Choroid plexus epithelial cell (primary cell): Measurements from ENCODE around the gene MED16.

Experiments used
- DNase-seq: peaks from one replicate; pipeline ENCODE4 v3.0.0-alpha.2; 2010; ENCODE audit warnings: low read depth
- H3K4me3 ChIP-seq: 2 replicates; pipeline ENCODE4 v1.5.1; 2011; ENCODE audit warnings: low read depth, mild to moderate bottlenecking, control low read depth, low read length, moderate library complexity
- TF ChIP-seq, protein P1 (sequence below): conservative IDR thresholded peaks from 2 replicates; pipeline ENCODE4 v1.5.1; 2011; ENCODE audit warnings: low read depth, mild to moderate bottlenecking, control low read depth, inconsistent platforms, low read length, moderate library complexity

The MED16 gene

DNA sequence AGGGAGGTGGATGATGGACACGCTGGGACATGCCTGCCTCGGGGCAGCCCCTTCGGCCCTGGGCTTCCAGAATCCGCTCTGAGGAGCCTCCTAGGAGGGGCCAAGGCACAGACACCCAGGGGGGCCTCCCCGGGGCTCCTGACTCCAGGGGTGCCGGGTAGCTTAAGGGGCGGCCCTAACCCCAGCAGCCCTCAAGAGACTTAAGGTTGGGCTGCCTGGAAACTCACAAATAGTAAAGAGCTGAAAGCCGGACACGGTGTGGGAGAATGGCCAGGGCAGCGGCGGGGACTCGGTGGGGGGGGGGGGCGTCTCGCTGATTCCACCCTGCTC, 40.5 kb upstream of the MED16 start:
- no peak for DNase-seq
- TF ChIP-seq, protein P1, sequence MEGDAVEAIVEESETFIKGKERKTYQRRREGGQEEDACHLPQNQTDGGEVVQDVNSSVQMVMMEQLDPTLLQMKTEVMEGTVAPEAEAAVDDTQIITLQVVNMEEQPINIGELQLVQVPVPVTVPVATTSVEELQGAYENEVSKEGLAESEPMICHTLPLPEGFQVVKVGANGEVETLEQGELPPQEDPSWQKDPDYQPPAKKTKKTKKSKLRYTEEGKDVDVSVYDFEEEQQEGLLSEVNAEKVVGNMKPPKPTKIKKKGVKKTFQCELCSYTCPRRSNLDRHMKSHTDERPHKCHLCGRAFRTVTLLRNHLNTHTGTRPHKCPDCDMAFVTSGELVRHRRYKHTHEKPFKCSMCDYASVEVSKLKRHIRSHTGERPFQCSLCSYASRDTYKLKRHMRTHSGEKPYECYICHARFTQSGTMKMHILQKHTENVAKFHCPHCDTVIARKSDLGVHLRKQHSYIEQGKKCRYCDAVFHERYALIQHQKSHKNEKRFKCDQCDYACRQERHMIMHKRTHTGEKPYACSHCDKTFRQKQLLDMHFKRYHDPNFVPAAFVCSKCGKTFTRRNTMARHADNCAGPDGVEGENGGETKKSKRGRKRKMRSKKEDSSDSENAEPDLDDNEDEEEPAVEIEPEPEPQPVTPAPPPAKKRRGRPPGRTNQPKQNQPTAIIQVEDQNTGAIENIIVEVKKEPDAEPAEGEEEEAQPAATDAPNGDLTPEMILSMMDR: no peak
- H3K4me3 ChIP-seq: peak overlapping the region; percentile 27

DNA sequence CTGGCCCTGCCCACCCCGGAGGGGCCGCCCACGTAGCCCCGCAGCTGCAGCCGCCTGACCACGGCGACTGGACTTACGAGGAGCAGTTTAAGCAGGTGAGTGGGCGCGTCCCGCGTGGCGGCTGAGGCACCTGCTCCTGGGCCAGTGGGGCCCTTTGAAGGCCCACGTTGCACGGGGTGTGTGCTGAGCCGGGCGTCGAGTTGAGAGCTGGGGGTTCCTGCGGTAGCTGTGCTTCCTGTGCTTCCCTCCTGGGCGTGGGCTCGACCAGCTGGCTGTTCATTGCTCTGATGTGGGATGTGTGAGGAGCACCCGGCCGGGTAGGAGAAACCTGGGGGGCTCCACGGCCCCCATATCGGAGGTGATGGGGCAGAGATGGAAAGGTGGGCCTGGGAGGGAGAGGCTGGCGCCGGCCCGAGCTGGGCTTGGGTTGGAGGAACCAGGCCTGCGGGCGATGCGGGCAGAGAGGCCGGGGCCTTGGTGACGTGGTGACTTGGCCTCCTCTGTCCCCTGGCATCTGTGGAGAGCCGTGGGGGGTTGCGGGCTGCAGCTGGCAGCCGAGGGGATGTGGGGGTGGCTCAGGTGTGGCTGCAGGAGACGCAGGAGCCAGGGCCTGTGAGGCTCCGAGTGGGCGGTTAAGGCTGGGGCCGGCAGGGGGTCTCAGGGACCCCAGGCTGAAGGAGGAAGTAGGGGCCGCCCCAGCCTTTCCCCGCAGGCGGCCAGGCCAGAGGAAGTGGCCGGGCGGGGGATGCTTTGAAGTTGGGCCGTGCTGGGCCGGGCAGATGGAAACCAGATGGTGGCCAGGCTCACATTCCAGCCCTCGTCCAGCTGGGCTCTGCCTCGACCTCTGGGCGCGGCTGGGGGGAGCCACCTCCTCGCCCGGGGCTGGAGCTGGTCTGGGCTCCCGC, 39.9 kb upstream of the MED16 start:
- peak overlapping the region; percentile 37 for H3K4me3 ChIP-seq
- DNase-seq: peak; percentile 98
- TF ChIP-seq, protein P1: no peak

GRCh38 chr19:931860-932647, 39.1 kb upstream of the MED16 start:
- peak overlapping the region; percentile 6 for H3K4me3 ChIP-seq
- DNase-seq: no peak
- TF ChIP-seq, protein P1: no peak

DNA sequence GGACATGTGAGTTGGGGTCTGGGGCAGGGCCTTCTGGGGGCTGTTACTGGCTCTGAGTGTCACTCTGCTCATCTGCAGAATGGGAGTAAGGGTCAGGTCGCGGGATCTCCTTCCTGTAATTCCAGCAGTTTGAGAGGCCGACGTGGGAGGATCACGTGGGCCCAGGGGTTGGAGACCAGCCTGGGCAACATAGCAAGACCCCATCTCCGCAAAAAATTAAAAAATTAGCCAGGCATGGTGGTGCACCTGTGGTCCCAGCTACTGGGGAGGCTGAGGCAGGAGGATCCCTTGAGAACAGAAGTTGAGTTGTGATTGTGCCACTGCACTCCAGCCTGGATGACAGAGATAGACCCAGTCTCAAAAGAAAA, 36.9 kb upstream of the MED16 start:
- H3K4me3 ChIP-seq: no peak overlapping the region
- DNase-seq: no peak

GRCh38 chr19:929203-929890, 36.4 kb upstream of the MED16 start:
- TF ChIP-seq, protein P1: no peak
- DNase-seq: no peak
- H3K4me3 ChIP-seq: no peak overlapping the region

More for the DNA sequence above, 36.9 kb upstream of the MED16 start:
- TF ChIP-seq, protein P1: no peak

GRCh38 chr19:928471-929202, 35.6 kb upstream of the MED16 start:
- TF ChIP-seq, protein P1: no peak
- peak overlapping the region; percentile 91 for H3K4me3 ChIP-seq
- DNase-seq: peak; percentile 78
